AG09319 (cell line): ENCODE results near the gene RYR2.

Source experiments
- DNase-seq: peaks from one replicate; pipeline ENCODE4 v3.0.0-alpha.2; 2010; ENCODE audit warnings: low read depth; ENCODE audit errors: extremely low read depth
- CTCF ChIP-seq: IDR thresholded peaks from 2 replicates; pipeline ENCODE4 v1.5.1; 2011; ENCODE audit warnings: low read depth, mild to moderate bottlenecking, inconsistent platforms, low read length, moderate library complexity

RYR2 gene

GRCh38 chr1:237583270-237583669 lies 541.3 kb downstream of the RYR2 start:
- no peak for TF ChIP-seq CTCF

GRCh38 chr1:237583756-237584155 lies 541.8 kb downstream of the RYR2 start:
- no peak for DNase-seq
- no peak for TF ChIP-seq CTCF

More at GRCh38 chr1:237583270-237583669, 541.3 kb downstream of the RYR2 start:
- no peak for DNase-seq

GRCh38 chr1:237590386-237590785 lies 548.4 kb downstream of the RYR2 start:
- DNase-seq, result no peak
- TF ChIP-seq CTCF, result no peak

GRCh38 chr1:237591353-237591752 lies 549.4 kb downstream of the RYR2 start:
- no peak for DNase-seq
- TF ChIP-seq CTCF, result no peak

- DNase-seq, result peak; percentile 4
Measured at GRCh38 chr1:237603036-237603568, 561.1 kb downstream of the RYR2 start.

- no peak for TF ChIP-seq CTCF
- no peak for DNase-seq
Measured at GRCh38 chr1:237608433-237608832, 566.4 kb downstream of the RYR2 start.

- no peak for TF ChIP-seq CTCF
- no peak for DNase-seq
Measured at GRCh38 chr1:237610157-237610556, 568.2 kb downstream of the RYR2 start.

- no peak for DNase-seq
- TF ChIP-seq CTCF, result no peak
Measured at GRCh38 chr1:237613984-237614383, 572.0 kb downstream of the RYR2 start.
